Neuron (in vitro differentiated cells): ENCODE measurements around the gene CXXC4.
A peak's percentile ranks its signal among the peaks of the same experiment; 100 is the strongest.

Experiments
- H2AFZ ChIP-seq: one replicate; pipeline ENCODE4 v1.6.1; 2013; ENCODE audit warnings: low read depth, mild to moderate bottlenecking, inconsistent platforms, low read length, moderate library complexity
- H3K27me3 ChIP-seq: one replicate; pipeline ENCODE4 v1.6.1; 2013; ENCODE audit warnings: low read length; ENCODE audit not compliant: insufficient read depth
- H3K36me3 ChIP-seq: one replicate; pipeline ENCODE4 v1.6.1; 2013; ENCODE audit warnings: low read length; ENCODE audit not compliant: insufficient read depth
- H3K4me1 ChIP-seq: one replicate; pipeline ENCODE4 v1.6.1; 2013; ENCODE audit warnings: low read length; ENCODE audit not compliant: insufficient read depth
- H3K4me3 ChIP-seq: 2 replicates; pipeline ENCODE4 v1.5.1; 2013; ENCODE audit warnings: mild to moderate bottlenecking, low read length, moderate library complexity
- H3K9me3 ChIP-seq: one replicate; pipeline ENCODE4 v1.6.1; 2013; ENCODE audit warnings: low read length

Gene CXXC4

GRCh38 chr4:104470770-104471169 is 23.9 kb downstream of the CXXC4 start:
- Histone ChIP-seq H3K4me1 (peaks cover 3% of the 10 kb centered on the region), H2AFZ (no peak overlapping the region), H3K27me3 (no peaks in the 10 kb centered on the region), H3K9me3 (peaks cover 2% of the 10 kb centered on the region), H3K4me3 (no peak overlapping the region), H3K36me3 (peaks cover 18% of the 10 kb centered on the region)

GRCh38 chr4:104469794-104470193 is 24.9 kb downstream of the CXXC4 start:
- no peaks in the 10 kb centered on the region for H3K27me3 ChIP-seq
- H3K36me3 ChIP-seq, result peaks cover 16% of the 10 kb centered on the region
- peaks cover 2% of the 10 kb centered on the region for H3K9me3 ChIP-seq
- H2AFZ ChIP-seq, result no peak overlapping the region
- H3K4me1 ChIP-seq, result no peaks in the 10 kb centered on the region
- no peak overlapping the region for H3K4me3 ChIP-seq

- H3K36me3 ChIP-seq, result peaks cover 7% of the 10 kb centered on the region
- H2AFZ ChIP-seq, result no peak overlapping the region
- no peaks in the 10 kb centered on the region for H3K4me1 ChIP-seq
- no peaks in the 10 kb centered on the region for H3K27me3 ChIP-seq
- no peaks in the 10 kb centered on the region for H3K9me3 ChIP-seq
- no peak overlapping the region for H3K4me3 ChIP-seq
Measured at GRCh38 chr4:104465619-104466018, 29.1 kb downstream of the CXXC4 start.

- no peaks in the 10 kb centered on the region for H3K27me3 ChIP-seq
Measured at GRCh38 chr4:104465201-104465600, 29.5 kb downstream of the CXXC4 start.

GRCh38 chr4:104462641-104463040 is 32.1 kb downstream of the CXXC4 start:
- Histone ChIP-seq H3K4me1 (no peaks in the 10 kb centered on the region), H3K27me3 (no peaks in the 10 kb centered on the region), H3K36me3 (no peaks in the 10 kb centered on the region), H3K4me3 (no peak overlapping the region), H3K9me3 (no peaks in the 10 kb centered on the region), H2AFZ (no peak overlapping the region)

More at GRCh38 chr4:104465201-104465600, 29.5 kb downstream of the CXXC4 start:
- Histone ChIP-seq H3K9me3 (no peaks in the 10 kb centered on the region), H2AFZ (no peak overlapping the region), H3K36me3 (peaks cover 3% of the 10 kb centered on the region), H3K4me1 (no peaks in the 10 kb centered on the region), H3K4me3 (no peak overlapping the region)

GRCh38 chr4:104457308-104457981 is 37.2 kb downstream of the CXXC4 start:
- Histone ChIP-seq H3K9me3 (no peaks in the 10 kb centered on the region), H2AFZ (no peak overlapping the region), H3K27me3 (no peaks in the 10 kb centered on the region), H3K36me3 (no peaks in the 10 kb centered on the region), H3K4me3 (no peak overlapping the region), H3K4me1 (no peaks in the 10 kb centered on the region)

GRCh38 chr4:104451573-104451972 is 43.1 kb downstream of the CXXC4 start:
- no peaks in the 10 kb centered on the region for H3K9me3 ChIP-seq
- no peaks in the 10 kb centered on the region for H3K36me3 ChIP-seq
- peak overlapping the region; percentile 80 for H2AFZ ChIP-seq
- peaks cover 15% of the 10 kb centered on the region for H3K4me1 ChIP-seq
- H3K27me3 ChIP-seq, result no peaks in the 10 kb centered on the region
- no peak overlapping the region for H3K4me3 ChIP-seq

GRCh38 chr4:104449537-104449936 is 45.2 kb downstream of the CXXC4 start:
- H3K27me3 ChIP-seq, result no peaks in the 10 kb centered on the region
- no peaks in the 10 kb centered on the region for H3K9me3 ChIP-seq

GRCh38 chr4:104447294-104447693 is 47.4 kb downstream of the CXXC4 start:
- H3K4me1 ChIP-seq, result peaks cover 18% of the 10 kb centered on the region
- H3K4me3 ChIP-seq, result no peak overlapping the region

More at GRCh38 chr4:104449537-104449936, 45.2 kb downstream of the CXXC4 start:
- H2AFZ ChIP-seq, result no peak overlapping the region
- peaks cover 18% of the 10 kb centered on the region for H3K4me1 ChIP-seq
- no peak overlapping the region for H3K4me3 ChIP-seq
- H3K36me3 ChIP-seq, result no peaks in the 10 kb centered on the region

GRCh38 chr4:104446431-104447278 is 48.0 kb downstream of the CXXC4 start:
- no peaks in the 10 kb centered on the region for H3K9me3 ChIP-seq
- H3K36me3 ChIP-seq, result no peaks in the 10 kb centered on the region
- no peak overlapping the region for H3K4me3 ChIP-seq
- peaks cover 15% of the 10 kb centered on the region for H3K4me1 ChIP-seq
- H3K27me3 ChIP-seq, result no peaks in the 10 kb centered on the region
- peak overlapping the region; percentile 90 for H2AFZ ChIP-seq

More at GRCh38 chr4:104447294-104447693, 47.4 kb downstream of the CXXC4 start:
- Histone ChIP-seq H3K27me3 (no peaks in the 10 kb centered on the region), H3K9me3 (no peaks in the 10 kb centered on the region), H2AFZ (peak overlapping the region; percentile 90), H3K36me3 (no peaks in the 10 kb centered on the region)

GRCh38 chr4:104444685-104445084 is 50.0 kb downstream of the CXXC4 start:
- Histone ChIP-seq H3K36me3 (no peaks in the 10 kb centered on the region), H3K9me3 (no peaks in the 10 kb centered on the region), H3K4me1 (peaks cover 15% of the 10 kb centered on the region), H3K4me3 (no peak overlapping the region), H3K27me3 (no peaks in the 10 kb centered on the region), H2AFZ (no peak overlapping the region)

- Histone ChIP-seq H3K4me1 (no peaks in the 10 kb centered on the region), H3K36me3 (no peaks in the 10 kb centered on the region), H3K27me3 (no peaks in the 10 kb centered on the region), H3K4me3 (no peak overlapping the region), H3K9me3 (no peaks in the 10 kb centered on the region), H2AFZ (no peak overlapping the region)
Measured at GRCh38 chr4:104436542-104436941, 58.2 kb downstream of the CXXC4 start.

- Histone ChIP-seq H3K27me3 (no peaks in the 10 kb centered on the region), H3K9me3 (no peaks in the 10 kb centered on the region), H2AFZ (no peak overlapping the region), H3K4me3 (no peak overlapping the region), H3K4me1 (peaks cover 27% of the 10 kb centered on the region), H3K36me3 (no peaks in the 10 kb centered on the region)
Measured at GRCh38 chr4:104429150-104429741, 65.4 kb downstream of the CXXC4 start.
